CD4-positive, alpha-beta T cell (primary cell): ENCODE results near the gene B3GALT6. TPM values are rescaled to one million over a fixed set of nuclear protein-coding genes. Genes with fewer than 3 reads are reported as not detected.

Source experiments
- ATAC-seq: fragments of 200-7000 bp; cut with Tn5 transposase; one replicate; pipeline ENCODE4 v1.10.0; 2022; ENCODE audit warnings: mild to moderate bottlenecking; ENCODE audit not compliant: poor library complexity
- CTCF ChIA-PET: fragments of 350-600 bp; sonication (Branson Sonifier 250); formaldehyde crosslinking; loops from one replicate; lab custom pipeline; 2021; ENCODE audit warnings: antibody characterized with exemption, inconsistent platforms; lab: Charles Lee
- POLR2A ChIA-PET: fragments of 350-600 bp; sonication (Branson Sonifier 250); formaldehyde crosslinking; loops from one replicate; lab custom pipeline; 2021; ENCODE audit warnings: antibody characterized with exemption, inconsistent platforms; lab: Charles Lee
- DNase-seq, 14 experiments: peaks; one replicate each; pipeline ENCODE4 v3.0.0-alpha.2; 2013 to 2020; ENCODE audit warnings: mixed read lengths in 2 of 14
- H3K27ac ChIP-seq, 2 donors: one replicate each; pipeline versions ENCODE4 v1.5.1 to v1.7.0; 2013; ENCODE audit warnings: low read length in 2 of 2, low read depth in 1 of 2, mild to moderate bottlenecking in 1 of 2
- H3K27me3 ChIP-seq, 2 experiments: 1 replicate in 1 of 2; 2 replicates in 1 of 2; pipeline versions ENCODE4 v1.6.1 to v1.7.0; 2013; ENCODE audit warnings: low read length in 2 of 2, control low read depth in 1 of 2, mild to moderate bottlenecking in 1 of 2, moderate library complexity in 1 of 2; ENCODE audit not compliant: insufficient read depth in 2 of 2, control insufficient read depth in 1 of 2
- H3K36me3 ChIP-seq: one replicate; pipeline ENCODE4 v1.6.1; 2013; ENCODE audit warnings: low read length, control low read depth; ENCODE audit not compliant: insufficient read depth
- H3K4me1 ChIP-seq: one replicate; pipeline ENCODE4 v1.6.1; 2013; ENCODE audit warnings: low read length, control low read depth; ENCODE audit not compliant: insufficient read depth
- H3K4me3 ChIP-seq: one replicate; pipeline ENCODE4 v1.5.1; 2013; ENCODE audit warnings: mild to moderate bottlenecking, low read length, moderate library complexity
- H3K9me3 ChIP-seq, 2 experiments: 1 replicate in 1 of 2; 2 replicates in 1 of 2; pipeline versions ENCODE4 v1.6.1 to v1.7.0; 2013; ENCODE audit warnings: low read length in 2 of 2, mild to moderate bottlenecking in 2 of 2, control low read depth in 1 of 2, moderate library complexity in 1 of 2; ENCODE audit not compliant: control insufficient read depth in 1 of 2, insufficient read depth in 1 of 2
- H3K27ac Mint-ChIP-seq: one replicate; pipeline ENCODE4 v1.8.0; 2020; ENCODE audit warnings: mixed read lengths
- H3K27me3 Mint-ChIP-seq: one replicate; pipeline ENCODE4 v1.8.0; 2021; ENCODE audit warnings: mixed read lengths
- H3K36me3 Mint-ChIP-seq: one replicate; pipeline ENCODE4 v1.8.0; 2021; ENCODE audit warnings: low read depth, mixed read lengths
- H3K4me1 Mint-ChIP-seq: one replicate; pipeline ENCODE4 v1.8.0; 2021; ENCODE audit warnings: low read depth, mixed read lengths
- H3K4me3 Mint-ChIP-seq: one replicate; pipeline ENCODE4 v1.8.0; 2020; ENCODE audit warnings: mild to moderate bottlenecking, mixed read lengths
- H3K9me3 Mint-ChIP-seq: one replicate; pipeline ENCODE4 v1.8.0; 2020; ENCODE audit warnings: mixed read lengths
- intact Hi-C, 2 experiments: fragments of 100-400 bp; cut with DNase I in 1 of 2; cut with micrococcal nuclease in 1 of 2; formaldehyde crosslinking; loops; one replicate each; pipeline versions ENCODE4 v1.15.1 to v1.9.0; 2023 to 2025; cut with DNase I, micrococcal nuclease
- total RNA-seq, 174 experiments: library from RNA in 2 of 174; stranded (reverse) in 2 of 174; gene quantifications; one replicate each; pipeline ENCODE4 v1.2.3 and lab custom pipeline; 2021 to 2026
- TF ChIP-seq, protein P1 (sequence below): fragments of 200-600 bp; IDR thresholded peaks from one replicate; pipeline ENCODE4 v1.8.0; 2022; ENCODE audit warnings: antibody characterized with exemption, mild to moderate bottlenecking

B3GALT6 gene
- total RNA-seq, 2 experiments from 2014 or later = 4.9 to 5.1 TPM

DNA sequence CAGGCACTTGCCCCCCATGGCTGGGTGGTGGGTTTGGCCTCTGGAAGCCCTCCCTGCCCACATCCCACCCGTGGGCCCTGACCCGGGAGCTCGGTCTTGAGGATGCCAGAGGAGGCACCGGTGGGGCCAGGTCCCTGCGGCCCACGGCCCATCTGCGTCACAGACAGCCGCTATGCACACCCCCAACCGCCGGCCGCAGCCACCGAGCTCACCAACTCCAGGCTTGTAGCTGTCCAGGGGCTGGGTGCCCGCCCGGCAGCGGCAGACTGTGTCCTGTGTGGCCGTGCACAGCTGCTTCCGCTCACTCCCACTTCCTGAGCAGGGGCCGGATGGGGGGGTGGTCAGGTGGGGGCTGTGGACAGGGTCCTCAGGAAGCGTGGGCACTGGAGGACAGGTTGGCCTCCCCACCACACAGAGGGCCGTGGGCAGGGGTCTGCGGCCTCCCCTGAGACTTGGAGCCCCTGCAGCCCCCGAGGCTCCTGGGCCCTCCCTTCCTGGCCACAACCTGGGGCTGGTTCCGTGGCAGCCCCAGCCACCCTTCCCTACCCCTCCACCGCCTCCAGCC is 19.2 kb upstream of the B3GALT6 start:
- H3K4me1 ChIP-seq = peaks cover 89% of the 10 kb centered on the region
- H3K27ac ChIP-seq = peak overlapping the region; percentile 46 to 66
- intact Hi-C loops = no loop called here
- ChIA-PET CTCF (no interaction called here), POLR2A (interaction anchor here (0.8 to 1.2 kb wide), 3 partner anchors 39 to 91 kb away, joined by 3 to 5 read pairs (median 3); partner anchors contain the start of gene TTLL10)
- Mint-ChIP-seq H3K27me3 (no peaks in the 10 kb centered on the region), H3K9me3 (no peaks in the 10 kb centered on the region), H3K36me3 (peaks cover 13% of the 10 kb centered on the region), H3K4me1 (peaks cover 36% of the 10 kb centered on the region), H3K27ac (no peak overlapping the region), H3K4me3 (peak overlapping the region; percentile 42)
- DNase-seq (peak in 6 of 14 experiments; percentile 37 to 81 (median 63)), ATAC-seq (peak; percentile 5)
- peaks cover 0 to 3% of the 10 kb centered on the region in 2 experiments for H3K9me3 ChIP-seq
- H3K4me3 ChIP-seq = peak overlapping the region; percentile 68
- H3K36me3 ChIP-seq = peaks cover 8% of the 10 kb centered on the region
- H3K27me3 ChIP-seq = no peaks in the 10 kb centered on the region
- TF ChIP-seq, protein P1, sequence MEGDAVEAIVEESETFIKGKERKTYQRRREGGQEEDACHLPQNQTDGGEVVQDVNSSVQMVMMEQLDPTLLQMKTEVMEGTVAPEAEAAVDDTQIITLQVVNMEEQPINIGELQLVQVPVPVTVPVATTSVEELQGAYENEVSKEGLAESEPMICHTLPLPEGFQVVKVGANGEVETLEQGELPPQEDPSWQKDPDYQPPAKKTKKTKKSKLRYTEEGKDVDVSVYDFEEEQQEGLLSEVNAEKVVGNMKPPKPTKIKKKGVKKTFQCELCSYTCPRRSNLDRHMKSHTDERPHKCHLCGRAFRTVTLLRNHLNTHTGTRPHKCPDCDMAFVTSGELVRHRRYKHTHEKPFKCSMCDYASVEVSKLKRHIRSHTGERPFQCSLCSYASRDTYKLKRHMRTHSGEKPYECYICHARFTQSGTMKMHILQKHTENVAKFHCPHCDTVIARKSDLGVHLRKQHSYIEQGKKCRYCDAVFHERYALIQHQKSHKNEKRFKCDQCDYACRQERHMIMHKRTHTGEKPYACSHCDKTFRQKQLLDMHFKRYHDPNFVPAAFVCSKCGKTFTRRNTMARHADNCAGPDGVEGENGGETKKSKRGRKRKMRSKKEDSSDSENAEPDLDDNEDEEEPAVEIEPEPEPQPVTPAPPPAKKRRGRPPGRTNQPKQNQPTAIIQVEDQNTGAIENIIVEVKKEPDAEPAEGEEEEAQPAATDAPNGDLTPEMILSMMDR = no peak

DNA sequence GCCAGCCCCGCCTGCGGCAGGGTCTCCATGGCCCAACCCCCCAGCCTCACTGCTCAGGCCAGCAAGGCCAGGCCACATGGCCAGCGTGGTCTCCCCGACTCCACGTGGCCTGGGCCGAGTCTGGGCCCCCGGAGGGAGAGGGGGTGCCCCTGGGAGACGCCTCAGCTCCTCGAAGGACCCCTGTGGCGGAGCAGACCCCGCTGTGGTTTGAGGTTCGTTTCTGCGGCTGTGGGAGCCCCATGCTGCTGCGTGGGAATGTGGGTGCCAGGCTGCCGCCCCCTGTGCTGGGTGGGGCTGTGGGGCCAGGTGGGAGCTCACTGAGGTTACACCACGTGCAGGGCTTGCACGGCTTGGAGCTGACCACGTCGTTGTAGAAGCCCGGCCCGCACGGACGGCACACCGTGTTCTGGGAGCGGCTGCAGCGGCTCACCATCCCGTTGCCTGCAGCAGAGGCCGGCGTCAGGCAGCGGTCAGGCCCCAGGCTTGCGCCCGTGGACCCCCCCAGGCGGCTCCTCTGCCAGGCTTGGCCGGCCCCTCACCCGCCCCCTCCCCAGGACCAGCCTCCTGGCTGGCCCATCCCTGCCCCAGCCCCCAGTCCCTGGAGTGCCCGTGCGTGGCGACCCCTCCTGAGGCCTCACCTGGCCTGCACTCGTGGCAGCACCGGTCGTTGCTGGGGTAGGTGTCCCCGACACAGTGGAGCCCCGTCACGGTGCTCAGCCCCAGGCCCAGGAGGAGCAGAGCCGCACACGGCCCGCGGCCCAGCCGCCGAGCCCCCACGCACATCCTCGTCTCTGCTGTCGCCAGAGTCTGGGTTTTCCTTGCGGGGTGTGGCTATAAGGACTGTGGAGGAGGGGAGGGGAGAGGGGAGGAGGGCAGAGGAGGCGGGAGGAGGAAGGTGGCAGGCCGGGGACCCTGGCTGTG is 18.4 kb upstream of the B3GALT6 start, which contains the start of gene TNFRSF4:
TSS of gene TNFRSF4 (minus strand) at position 809 of the 921 bp plus-strand sequence. CDS start at position 783, 26 bp downstream.
- intact Hi-C loops = no loop called here
- H3K27ac ChIP-seq = peak within 1 kb of the TSS; percentile 46 to 86
- no peaks in the 10 kb centered on the region for H3K9me3 Mint-ChIP-seq

More for the DNA sequence above, 18.4 kb upstream of the B3GALT6 start, which contains the start of gene TNFRSF4:
- peaks cover 29% of the 10 kb centered on the region for H3K4me1 Mint-ChIP-seq
- H3K4me3 ChIP-seq = peak within 1 kb of the TSS; percentile 68
- ChIA-PET CTCF (no interaction called here), POLR2A (interaction anchor here (0.8 to 1.2 kb wide), 3 partner anchors 40 to 92 kb away, joined by 3 to 5 read pairs (median 3); partner anchors contain the start of gene TTLL10)
- H3K36me3 Mint-ChIP-seq = peaks cover 18% of the 10 kb centered on the region
- H3K4me3 Mint-ChIP-seq = peak within 1 kb of the TSS; percentile 69
- H3K4me1 ChIP-seq = peaks cover 90% of the 10 kb centered on the region
- no peaks in the 10 kb centered on the region for H3K27me3 ChIP-seq
- peak within 1 kb of the TSS; percentile 96 for H3K27ac Mint-ChIP-seq
- ATAC-seq (peak; percentile 31), DNase-seq (peak in 6 of 14 experiments; percentile 33 to 77 (median 49))
- peaks cover 15% of the 10 kb centered on the region for H3K36me3 ChIP-seq
- no peaks in the 10 kb centered on the region for H3K27me3 Mint-ChIP-seq
- H3K9me3 ChIP-seq = peaks cover 0 to 3% of the 10 kb centered on the region in 2 experiments
- TF ChIP-seq, protein P1 = no peak
